GM21723 (cell line): ENCODE results near the gene TAS2R10.

ENCODE experiments used
- ATAC-seq: cut with Tn5 transposase; IDR thresholded peaks from one replicate; pipeline ENCODE4 v1.9.1; 2021; ENCODE audit warnings: mild to moderate bottlenecking, moderate library complexity; ENCODE audit not compliant: unreplicated experiment

TAS2R10 gene

GRCh38 chr12:10783252-10783651 is 42.9 kb downstream of the TAS2R10 start:
- ATAC-seq = no peak

DNA sequence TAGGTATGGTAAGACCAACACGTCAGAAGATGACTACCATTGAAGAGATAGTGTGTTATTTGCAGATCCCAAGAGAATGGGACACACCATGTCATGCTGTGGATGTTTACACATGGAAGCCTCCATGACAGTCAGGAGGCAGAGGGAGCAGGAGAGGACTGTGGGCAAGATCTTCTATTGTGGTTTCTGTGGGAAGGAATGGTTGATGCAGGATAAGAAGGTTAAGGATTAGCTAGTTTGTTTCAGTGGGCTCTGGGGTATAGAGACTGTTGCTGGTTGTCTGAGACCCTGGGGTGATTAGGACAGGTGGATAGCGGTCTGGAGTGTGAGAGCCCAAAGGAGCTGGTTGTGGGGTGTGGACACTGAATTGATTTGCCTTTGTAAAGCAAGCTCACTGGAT is 47.1 kb downstream of the TAS2R10 start:
- no peak for ATAC-seq
